Measurements from ENCODE around the gene SNX9. TPM values are rescaled to one million over a fixed set of nuclear protein-coding genes. Genes with fewer than 3 reads are reported as not detected.

Gene SNX9
- total RNA-seq, 1 donor from 2014 or later: 68.6 TPM

DNA sequence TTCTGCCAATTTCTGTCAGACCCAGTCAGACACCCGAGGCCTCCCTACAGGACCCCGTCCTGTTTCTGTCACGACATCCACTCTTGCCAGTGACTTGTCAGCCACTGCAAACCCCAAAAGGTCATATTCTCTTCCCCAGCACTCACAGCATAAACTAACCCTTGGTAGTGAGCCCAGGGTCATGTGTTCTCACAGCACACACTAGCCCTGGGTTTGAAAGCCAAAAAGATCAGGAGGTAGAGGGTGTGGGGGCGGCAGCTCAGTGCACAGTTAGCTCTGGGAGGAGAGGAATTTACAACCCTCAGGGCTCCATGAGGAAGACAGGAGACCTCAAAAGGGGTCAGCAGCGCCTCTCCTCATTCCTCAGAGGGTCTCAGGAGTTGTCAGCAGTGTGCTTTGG lies 9.9 kb upstream of the SNX9 start:
- no peaks in the 10 kb centered on the region for H3K9me3 Mint-ChIP-seq (ENCODE audit: unreplicated experiment)
- no peaks in the 10 kb centered on the region for H3K36me3 Mint-ChIP-seq (ENCODE audit: low read depth, unreplicated experiment)
- no peak for DNase-seq (ENCODE audit: low spot score)
- TF ChIP-seq, protein P1, sequence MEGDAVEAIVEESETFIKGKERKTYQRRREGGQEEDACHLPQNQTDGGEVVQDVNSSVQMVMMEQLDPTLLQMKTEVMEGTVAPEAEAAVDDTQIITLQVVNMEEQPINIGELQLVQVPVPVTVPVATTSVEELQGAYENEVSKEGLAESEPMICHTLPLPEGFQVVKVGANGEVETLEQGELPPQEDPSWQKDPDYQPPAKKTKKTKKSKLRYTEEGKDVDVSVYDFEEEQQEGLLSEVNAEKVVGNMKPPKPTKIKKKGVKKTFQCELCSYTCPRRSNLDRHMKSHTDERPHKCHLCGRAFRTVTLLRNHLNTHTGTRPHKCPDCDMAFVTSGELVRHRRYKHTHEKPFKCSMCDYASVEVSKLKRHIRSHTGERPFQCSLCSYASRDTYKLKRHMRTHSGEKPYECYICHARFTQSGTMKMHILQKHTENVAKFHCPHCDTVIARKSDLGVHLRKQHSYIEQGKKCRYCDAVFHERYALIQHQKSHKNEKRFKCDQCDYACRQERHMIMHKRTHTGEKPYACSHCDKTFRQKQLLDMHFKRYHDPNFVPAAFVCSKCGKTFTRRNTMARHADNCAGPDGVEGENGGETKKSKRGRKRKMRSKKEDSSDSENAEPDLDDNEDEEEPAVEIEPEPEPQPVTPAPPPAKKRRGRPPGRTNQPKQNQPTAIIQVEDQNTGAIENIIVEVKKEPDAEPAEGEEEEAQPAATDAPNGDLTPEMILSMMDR (IDR thresholded peaks at IDR 0.05; ENCODE audit: unreplicated experiment): no peak
- peaks cover 19% of the 10 kb centered on the region for H3K4me1 Mint-ChIP-seq (ENCODE audit: unreplicated experiment)
- peaks cover 2% of the 10 kb centered on the region for H3K27me3 Mint-ChIP-seq (ENCODE audit: unreplicated experiment)
- no peak overlapping the region for H3K27ac Mint-ChIP-seq (ENCODE audit: unreplicated experiment)
- H3K4me3 Mint-ChIP-seq (ENCODE audit: unreplicated experiment): no peak overlapping the region

DNA sequence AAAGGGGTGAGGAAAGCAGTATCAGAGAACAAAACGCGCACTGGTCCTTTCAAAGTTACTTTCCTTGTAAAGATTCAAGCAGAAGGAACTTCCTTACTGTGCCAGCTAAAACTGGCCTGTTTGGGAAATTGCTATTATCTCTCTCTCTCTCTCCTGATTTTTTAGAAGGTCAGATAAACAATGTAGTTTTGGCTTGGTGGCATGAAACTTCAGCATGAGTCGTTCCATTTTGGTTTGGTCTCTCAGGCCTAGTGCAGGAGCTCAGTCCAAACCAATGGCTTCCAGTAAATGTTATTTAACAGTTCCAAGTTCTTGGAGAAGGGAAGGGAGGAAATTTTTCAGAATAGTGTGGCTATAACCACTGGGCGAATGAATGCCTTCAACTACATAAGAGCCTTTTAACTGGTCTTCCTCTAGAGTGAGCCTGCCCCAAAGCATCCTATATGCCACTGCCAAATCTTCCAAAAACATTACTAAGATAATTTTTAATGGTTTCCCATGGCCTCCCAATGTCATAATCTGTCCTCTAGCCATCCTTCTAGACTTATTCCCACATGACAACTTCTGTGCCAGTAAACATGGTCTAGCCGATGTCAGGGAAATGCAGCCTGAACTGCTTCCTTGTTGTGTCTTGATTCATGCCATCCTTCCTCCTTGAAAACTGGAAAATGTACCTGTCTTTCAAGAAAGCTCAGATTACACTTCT lies 9.1 kb upstream of the SNX9 start:
- TF ChIP-seq, protein P1 (IDR thresholded peaks at IDR 0.05; ENCODE audit: unreplicated experiment): no peak
- no peak for DNase-seq (ENCODE audit: low spot score)
- peaks cover 2% of the 10 kb centered on the region for H3K36me3 Mint-ChIP-seq (ENCODE audit: low read depth, unreplicated experiment)

DNA sequence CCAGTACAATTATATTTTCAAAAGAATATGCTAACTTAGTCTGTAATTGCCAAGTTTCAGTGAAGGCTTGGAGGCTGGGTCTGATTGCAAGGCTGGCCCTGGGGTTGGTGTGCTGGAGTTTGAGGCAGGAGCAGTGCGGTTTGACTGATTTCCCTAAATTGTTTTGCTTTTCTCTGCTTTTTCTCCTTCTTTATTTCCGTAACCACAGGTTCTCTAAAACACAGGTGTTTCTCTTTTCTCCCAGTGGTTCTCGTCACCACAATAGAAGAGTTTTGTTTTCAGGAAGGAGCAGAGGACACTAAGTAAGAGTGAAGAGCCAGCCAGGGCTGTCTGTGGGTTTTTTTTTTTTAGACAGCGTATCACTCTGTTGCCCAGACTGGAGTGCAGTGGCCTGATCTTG lies 8.2 kb upstream of the SNX9 start:
- no peaks in the 10 kb centered on the region for H3K9me3 Mint-ChIP-seq (ENCODE audit: unreplicated experiment)
- peaks cover 28% of the 10 kb centered on the region for H3K4me1 Mint-ChIP-seq (ENCODE audit: unreplicated experiment)
- H3K27ac Mint-ChIP-seq (ENCODE audit: unreplicated experiment): peak overlapping the region; percentile 28
- TF ChIP-seq, protein P1 (IDR thresholded peaks at IDR 0.05; ENCODE audit: unreplicated experiment): no peak
- H3K27me3 Mint-ChIP-seq (ENCODE audit: unreplicated experiment): peaks cover 2% of the 10 kb centered on the region
- DNase-seq (ENCODE audit: low spot score): no peak
- H3K4me3 Mint-ChIP-seq (ENCODE audit: unreplicated experiment): no peak overlapping the region
- H3K36me3 Mint-ChIP-seq (ENCODE audit: low read depth, unreplicated experiment): peaks cover 3% of the 10 kb centered on the region

More for the DNA sequence above, 9.1 kb upstream of the SNX9 start:
- peaks cover 19% of the 10 kb centered on the region for H3K4me1 Mint-ChIP-seq (ENCODE audit: unreplicated experiment)
- H3K4me3 Mint-ChIP-seq (ENCODE audit: unreplicated experiment): no peak overlapping the region
- peaks cover 2% of the 10 kb centered on the region for H3K27me3 Mint-ChIP-seq (ENCODE audit: unreplicated experiment)
- H3K9me3 Mint-ChIP-seq (ENCODE audit: unreplicated experiment): no peaks in the 10 kb centered on the region
- H3K27ac Mint-ChIP-seq (ENCODE audit: unreplicated experiment): no peak overlapping the region

DNA sequence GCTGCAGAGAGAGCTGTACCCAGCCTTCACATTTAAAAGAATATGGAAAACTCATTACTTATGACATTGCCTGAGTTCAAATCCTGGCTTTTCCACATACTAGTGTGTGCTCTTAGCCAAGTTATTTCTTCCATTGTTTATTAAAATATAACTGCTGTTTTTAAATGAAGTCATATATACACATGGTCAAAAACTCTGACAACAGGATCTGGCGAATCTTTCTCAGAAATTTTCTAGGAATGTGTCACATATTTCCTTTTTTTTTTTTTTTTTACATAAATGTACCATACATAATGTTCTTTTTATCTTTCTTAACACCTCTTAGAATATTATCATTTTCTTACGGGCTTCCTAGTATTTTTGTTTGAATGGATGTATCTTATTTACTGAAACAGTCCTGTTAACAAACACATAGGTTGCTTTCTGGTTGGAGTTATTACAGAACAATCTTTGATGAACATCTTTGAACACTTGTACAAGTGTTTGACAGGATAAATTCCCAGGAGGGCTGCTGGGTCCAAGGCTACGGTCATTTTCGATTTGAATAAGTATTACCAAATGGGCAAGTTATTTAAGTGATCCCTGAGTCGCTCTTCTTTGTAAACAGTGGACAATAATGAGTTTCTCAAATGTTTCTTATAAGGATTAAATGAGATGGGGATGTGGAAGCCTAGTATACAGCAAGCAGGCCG lies 1.6 kb upstream of the SNX9 start:
- no peaks in the 10 kb centered on the region for H3K9me3 Mint-ChIP-seq (ENCODE audit: unreplicated experiment)
- peak overlapping the region; percentile 92 for H3K4me3 Mint-ChIP-seq (ENCODE audit: unreplicated experiment)
- DNase-seq (ENCODE audit: low spot score): no peak
- peak overlapping the region; percentile 87 for H3K27ac Mint-ChIP-seq (ENCODE audit: unreplicated experiment)
- H3K36me3 Mint-ChIP-seq (ENCODE audit: low read depth, unreplicated experiment): peaks cover 20% of the 10 kb centered on the region
- TF ChIP-seq, protein P1 (IDR thresholded peaks at IDR 0.05; ENCODE audit: unreplicated experiment): no peak
- H3K27me3 Mint-ChIP-seq (ENCODE audit: unreplicated experiment): peaks cover 16% of the 10 kb centered on the region
- peaks cover 37% of the 10 kb centered on the region for H3K4me1 Mint-ChIP-seq (ENCODE audit: unreplicated experiment)

Data from endothelial cell (in vitro differentiated cells).